Smooth muscle cell (in vitro differentiated cells): ENCODE data around the gene STOX1. TPM values are rescaled to one million over a fixed set of nuclear protein-coding genes. Genes with fewer than 3 reads are reported as not detected.
"Not testable (repeated sequence)": the region's sequence is repeated elsewhere in the genome, so short reads cannot be mapped to it uniquely, and the experiment has no call there.

ENCODE experiments used
- DNase-seq: peaks from one replicate; lab custom pipeline; 2025; ENCODE audit not compliant: unreplicated experiment; lab: John Stamatoyannopoulos, UW
- H2AFZ ChIP-seq: fragments of 200-600 bp; sonication (generic); 2 replicates; pipeline ENCODE4 v1.6.0; 2016; ENCODE audit warnings: antibody characterized with exemption, low read depth, mild to moderate bottlenecking
- H3F3A ChIP-seq: fragments of 200-600 bp; sonication (generic); 2 replicates; pipeline ENCODE4 v1.6.0; 2017; ENCODE audit warnings: antibody characterized with exemption, low read depth
- H3K27ac ChIP-seq: fragments of 200-600 bp; sonication (generic); 2 replicates; pipeline ENCODE4 v1.5.1; 2016; ENCODE audit warnings: low read depth, mild to moderate bottlenecking
- H3K27me3 ChIP-seq: fragments of 200-600 bp; sonication (generic); 2 replicates; pipeline ENCODE4 v1.6.1; 2016; ENCODE audit warnings: low read depth, mild to moderate bottlenecking
- H3K36me3 ChIP-seq: fragments of 200-600 bp; sonication (generic); 2 replicates; pipeline ENCODE4 v1.5.1; 2016; ENCODE audit warnings: low read depth
- H3K4me1 ChIP-seq: fragments of 200-600 bp; sonication (generic); 2 replicates; pipeline ENCODE4 v1.5.1; 2016; ENCODE audit warnings: low read depth
- H3K4me2 ChIP-seq: fragments of 200-600 bp; sonication (generic); 2 replicates; pipeline ENCODE4 v1.6.0; 2016; ENCODE audit warnings: mild to moderate bottlenecking
- H3K4me3 ChIP-seq: fragments of 200-600 bp; sonication (generic); 2 replicates; pipeline ENCODE4 v1.5.1; 2016; ENCODE audit warnings: mild to moderate bottlenecking
- H3K79me2 ChIP-seq: fragments of 200-600 bp; sonication (generic); 2 replicates; pipeline ENCODE4 v1.6.0; 2016; ENCODE audit warnings: low read depth, mild to moderate bottlenecking
- H3K9ac ChIP-seq: fragments of 200-600 bp; sonication (generic); 2 replicates; pipeline ENCODE4 v1.6.0; 2016; ENCODE audit warnings: low read depth
- H3K9me3 ChIP-seq: fragments of 200-600 bp; sonication (generic); replicated peaks from 2 replicates; pipeline ENCODE4 v1.5.1; 2016; ENCODE audit warnings: low read depth
- H4K20me1 ChIP-seq: fragments of 200-600 bp; sonication (generic); 2 replicates; pipeline ENCODE4 v1.6.0; 2016; ENCODE audit warnings: low read depth
- WGBS: methylation state at CpG from one replicate; pipeline ENCODE4 v1.1.7; 2016; ENCODE audit warnings: low lambda C conversion rate; 5-methylcytosine and 5-hydroxymethylcytosine counted together
- polyA plus RNA-seq: library from polyadenylated mRNA; unstranded; fragments of >200 nt; fragmentation: Nextera tagmentation; extraction: Ambion mirVana; gene quantifications from 2 replicates; pipeline ENCODE4 v1.2.1, GENCODE V29; 2016
- total RNA-seq: library from RNA; depleted of rRNA; stranded (reverse); fragments of >200 nt; gene quantifications from 2 replicates; pipeline ENCODE4 v1.2.3, GENCODE V29; 2014
- TF ChIP-seq, protein P1 (sequence below): fragments of 200-600 bp; sonication (generic); IDR thresholded peaks from 2 replicates; pipeline ENCODE4 v1.5.1; 2017; ENCODE audit warnings: borderline replicate concordance, mild to moderate bottlenecking, antibody characterized with exemption; ENCODE audit not compliant: insufficient read depth, poor library complexity, severe bottlenecking

The STOX1 gene
- total and polyA plus RNA-seq, 2 experiments from 2014 or later: not detected

- no peaks in the 10 kb centered on the region for H3K9me3 ChIP-seq
- no peak for DNase-seq
- H3K9ac ChIP-seq: no peak overlapping the region
- 73% methylated on average over 3 of the region's 3 CpGs for WGBS
- no peak overlapping the region for H2AFZ ChIP-seq
- H3K4me1 ChIP-seq: no peaks in the 10 kb centered on the region
- peaks cover 8% of the 10 kb centered on the region for H3F3A ChIP-seq
- no peaks in the 10 kb centered on the region for H3K36me3 ChIP-seq
- no peak overlapping the region for H3K4me2 ChIP-seq
- no peaks in the 10 kb centered on the region for H4K20me1 ChIP-seq
- H3K4me3 ChIP-seq: no peak overlapping the region
- no peaks in the 10 kb centered on the region for H3K27me3 ChIP-seq
- TF ChIP-seq, protein P1, sequence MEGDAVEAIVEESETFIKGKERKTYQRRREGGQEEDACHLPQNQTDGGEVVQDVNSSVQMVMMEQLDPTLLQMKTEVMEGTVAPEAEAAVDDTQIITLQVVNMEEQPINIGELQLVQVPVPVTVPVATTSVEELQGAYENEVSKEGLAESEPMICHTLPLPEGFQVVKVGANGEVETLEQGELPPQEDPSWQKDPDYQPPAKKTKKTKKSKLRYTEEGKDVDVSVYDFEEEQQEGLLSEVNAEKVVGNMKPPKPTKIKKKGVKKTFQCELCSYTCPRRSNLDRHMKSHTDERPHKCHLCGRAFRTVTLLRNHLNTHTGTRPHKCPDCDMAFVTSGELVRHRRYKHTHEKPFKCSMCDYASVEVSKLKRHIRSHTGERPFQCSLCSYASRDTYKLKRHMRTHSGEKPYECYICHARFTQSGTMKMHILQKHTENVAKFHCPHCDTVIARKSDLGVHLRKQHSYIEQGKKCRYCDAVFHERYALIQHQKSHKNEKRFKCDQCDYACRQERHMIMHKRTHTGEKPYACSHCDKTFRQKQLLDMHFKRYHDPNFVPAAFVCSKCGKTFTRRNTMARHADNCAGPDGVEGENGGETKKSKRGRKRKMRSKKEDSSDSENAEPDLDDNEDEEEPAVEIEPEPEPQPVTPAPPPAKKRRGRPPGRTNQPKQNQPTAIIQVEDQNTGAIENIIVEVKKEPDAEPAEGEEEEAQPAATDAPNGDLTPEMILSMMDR: no peak
- H3K27ac ChIP-seq: peak overlapping the region; percentile 4
- no peaks in the 10 kb centered on the region for H3K79me2 ChIP-seq
These were observed 30.7 kb upstream of the STOX1 start for GRCh38 chr10:68796605-68797004.

DNA sequence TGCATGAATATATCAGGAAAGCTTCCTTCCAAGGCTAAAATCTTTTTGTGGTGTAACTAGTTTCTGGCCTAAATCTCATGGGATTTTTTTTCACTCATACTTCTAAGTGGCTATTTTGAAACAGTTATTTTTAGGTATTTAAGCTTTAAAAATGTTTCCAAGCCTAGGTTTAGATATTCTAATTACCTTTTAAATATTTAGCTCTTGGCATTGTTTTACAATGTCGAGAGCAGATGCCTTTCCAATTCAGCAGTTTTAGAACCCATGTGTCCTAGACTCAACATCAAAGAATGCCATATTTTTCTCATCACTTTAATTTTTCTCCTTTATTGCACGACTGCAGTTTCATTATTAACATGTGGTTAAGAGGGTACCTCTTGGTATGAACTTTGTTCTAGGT, 27.1 kb upstream of the STOX1 start:
- DNase-seq: no peak
- H3K27ac ChIP-seq: no peak overlapping the region
- H3K4me2 ChIP-seq: no peak overlapping the region
- no peak overlapping the region for H3K4me3 ChIP-seq
- H4K20me1 ChIP-seq: no peaks in the 10 kb centered on the region
- H3K9me3 ChIP-seq: no peaks in the 10 kb centered on the region
- TF ChIP-seq, protein P1: no peak
- H3K27me3 ChIP-seq: no peaks in the 10 kb centered on the region
- H3K9ac ChIP-seq: no peak overlapping the region
- H3K79me2 ChIP-seq: no peaks in the 10 kb centered on the region
- no peak overlapping the region for H2AFZ ChIP-seq
- H3K36me3 ChIP-seq: no peaks in the 10 kb centered on the region
- H3F3A ChIP-seq: peaks cover 8% of the 10 kb centered on the region
- WGBS: 97% methylated on average over 2 of the region's 2 CpGs
- H3K4me1 ChIP-seq: no peaks in the 10 kb centered on the region

DNA sequence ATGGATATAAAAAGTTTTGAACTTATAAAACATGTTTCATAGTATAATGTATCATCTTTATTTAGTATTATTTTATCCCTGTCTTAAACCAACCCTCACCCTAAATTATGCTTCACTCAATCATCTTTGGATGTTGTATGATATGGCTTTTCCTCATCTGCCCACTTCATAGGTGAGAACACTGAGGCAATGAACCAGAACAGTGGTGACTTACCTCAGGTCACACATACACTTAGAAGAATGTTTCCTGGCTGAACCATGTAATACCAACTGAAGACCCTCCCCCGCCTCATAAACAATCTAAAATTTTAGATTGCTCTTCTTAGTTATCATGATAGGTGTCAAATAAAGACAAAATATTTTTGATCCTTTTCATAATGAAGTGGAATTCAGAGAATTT, 22.6 kb upstream of the STOX1 start:
- no peaks in the 10 kb centered on the region for H3F3A ChIP-seq
- no peak overlapping the region for H3K27ac ChIP-seq
- H3K4me2 ChIP-seq: no peak overlapping the region
- no peaks in the 10 kb centered on the region for H3K36me3 ChIP-seq
- H4K20me1 ChIP-seq: no peaks in the 10 kb centered on the region
- WGBS: 100% methylated on average over 1 of the region's 1 CpG
- TF ChIP-seq, protein P1: no peak
- no peak for DNase-seq
- no peak overlapping the region for H2AFZ ChIP-seq
- H3K27me3 ChIP-seq: no peaks in the 10 kb centered on the region
- H3K9ac ChIP-seq: no peak overlapping the region
- no peaks in the 10 kb centered on the region for H3K4me1 ChIP-seq
- H3K4me3 ChIP-seq: no peak overlapping the region
- no peaks in the 10 kb centered on the region for H3K79me2 ChIP-seq
- no peaks in the 10 kb centered on the region for H3K9me3 ChIP-seq

DNA sequence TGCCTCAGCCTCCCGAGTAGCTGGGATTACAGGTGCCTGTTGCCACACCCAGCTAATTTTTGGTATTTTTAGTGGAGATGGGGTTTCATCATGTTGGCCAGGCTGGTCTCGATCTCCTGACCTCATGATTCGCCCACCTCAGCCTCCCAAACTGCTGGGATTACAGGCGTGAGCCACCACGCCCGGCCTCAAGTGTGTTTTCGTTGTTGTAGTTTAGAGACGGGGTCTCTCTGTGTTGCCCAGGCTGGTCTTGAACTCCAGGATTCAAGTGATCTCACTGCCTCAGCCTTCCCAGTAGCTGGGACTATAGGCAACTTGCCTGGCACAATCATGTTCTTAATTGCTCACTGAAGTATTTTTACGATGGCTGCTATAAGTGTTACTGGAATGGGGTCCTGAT, 16.5 kb upstream of the STOX1 start:
- not testable (repeated sequence) for H3K4me3 ChIP-seq, H3K79me2 ChIP-seq, DNase-seq, H3K27ac ChIP-seq, H2AFZ ChIP-seq, H3K4me1 ChIP-seq, H3K27me3 ChIP-seq, H3K36me3 ChIP-seq, H3F3A ChIP-seq, H3K9ac ChIP-seq, H4K20me1 ChIP-seq, H3K4me2 ChIP-seq, H3K9me3 ChIP-seq
- WGBS: 94% methylated on average over 9 of the region's 9 CpGs
